GM18861 (cell line): ENCODE measurements around the gene ZC3H15.

ENCODE experiments used
- ATAC-seq: cut with Tn5 transposase; IDR thresholded peaks from one replicate; pipeline ENCODE4 v1.9.1; 2021; ENCODE audit not compliant: unreplicated experiment

The ZC3H15 gene

GRCh38 chr2:186535861-186536260, 49.8 kb downstream of the ZC3H15 start:
- no peak for ATAC-seq

GRCh38 chr2:186537019-186537418, 51.0 kb downstream of the ZC3H15 start:
- no peak for ATAC-seq

- ATAC-seq, result no peak
These were observed 54.9 kb downstream of the ZC3H15 start for GRCh38 chr2:186540941-186541340.

DNA sequence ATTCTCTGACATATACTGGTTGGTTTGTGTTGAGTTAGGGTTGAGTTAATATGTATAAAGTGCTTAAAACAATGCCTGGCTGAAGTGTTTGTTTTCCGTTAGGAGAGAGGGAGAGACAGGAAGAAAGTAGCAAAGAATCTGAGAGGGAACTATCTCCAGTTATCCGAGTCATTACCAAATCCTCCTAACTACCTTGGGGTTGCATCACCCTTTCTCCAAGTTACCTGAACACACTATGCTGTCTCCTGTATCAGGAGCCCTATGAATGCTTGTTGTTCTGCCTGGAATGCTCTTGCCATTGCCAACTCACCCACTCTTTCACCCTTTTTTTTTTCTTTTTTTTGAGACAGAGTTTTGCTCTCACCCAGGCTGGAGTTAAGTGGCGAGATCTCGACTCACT, 55.9 kb downstream of the ZC3H15 start:
- ATAC-seq, result no peak

- no peak for ATAC-seq
These were observed 57.6 kb downstream of the ZC3H15 start for GRCh38 chr2:186543561-186544131.

- ATAC-seq, result no peak
These were observed 58.2 kb downstream of the ZC3H15 start for GRCh38 chr2:186544255-186544675.

DNA sequence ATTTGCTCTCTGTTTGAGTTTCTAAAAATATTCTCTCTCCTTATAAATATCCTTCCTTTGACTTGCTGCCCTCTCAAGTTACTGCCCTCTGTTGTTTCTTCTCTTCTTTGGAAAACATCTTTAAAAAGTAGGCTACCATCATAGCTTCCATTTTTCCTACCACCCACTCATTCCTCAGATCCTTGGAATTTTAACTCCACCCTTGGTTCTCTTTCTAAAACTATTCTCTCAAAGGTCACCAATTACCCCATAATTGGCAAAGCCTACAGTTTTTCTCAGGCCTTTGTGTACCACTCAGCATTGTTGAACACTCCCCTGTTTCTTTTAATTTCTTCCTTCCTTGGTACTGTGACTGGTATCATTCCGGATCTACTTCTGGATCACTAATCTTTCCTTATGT, 60.8 kb downstream of the ZC3H15 start:
- no peak for ATAC-seq

DNA sequence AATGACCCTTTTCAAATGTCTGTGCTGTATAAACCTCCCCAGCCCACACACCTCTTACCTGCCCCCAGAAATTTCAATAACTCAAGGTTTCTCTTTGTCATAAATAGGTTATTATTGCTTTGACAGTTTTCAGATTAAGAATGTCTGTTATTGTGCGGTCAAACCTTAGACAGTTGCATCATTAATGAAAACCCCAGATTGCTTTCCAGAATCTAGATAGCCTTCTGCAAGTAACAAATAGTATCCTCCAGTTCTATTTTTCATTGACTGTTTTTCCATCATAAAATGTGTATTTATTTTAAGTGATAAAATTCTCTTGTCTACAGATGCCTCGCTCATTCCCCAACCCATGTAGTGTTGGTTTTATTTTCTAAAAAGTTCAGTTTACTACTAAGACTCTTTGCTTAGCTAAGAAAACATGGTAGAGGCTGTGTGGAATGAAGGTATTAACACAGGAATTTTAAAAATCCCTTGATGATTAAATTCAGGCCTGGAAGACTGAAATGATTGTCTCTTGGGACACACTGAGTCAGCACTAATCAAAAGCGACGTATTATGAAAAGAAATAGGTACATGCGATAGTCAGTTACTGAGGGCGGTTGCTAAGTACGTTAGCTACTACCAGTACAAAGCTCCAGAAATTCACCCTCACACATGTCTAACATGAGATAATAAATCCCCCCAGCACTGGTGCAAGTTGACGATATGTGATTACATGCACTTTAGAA, 65.4 kb downstream of the ZC3H15 start:
- ATAC-seq, result no peak

DNA sequence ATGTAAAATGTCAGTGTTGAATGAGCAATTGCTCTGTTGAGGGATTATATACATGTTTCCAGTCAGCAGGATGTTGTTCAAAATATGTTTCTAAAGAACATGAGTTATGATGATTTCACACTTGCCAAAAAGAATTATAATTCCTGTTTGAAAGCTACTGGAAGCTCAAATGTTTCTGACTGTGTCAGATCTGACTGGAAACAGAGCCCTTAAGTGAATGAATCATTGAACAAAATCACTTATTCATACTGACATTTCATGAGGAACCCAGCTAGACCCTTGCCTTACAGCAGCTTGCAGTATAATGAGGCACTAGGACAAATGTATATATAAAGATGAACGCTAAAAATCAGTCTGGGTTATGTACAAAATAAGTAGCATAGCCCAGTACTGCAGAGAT, 68.4 kb downstream of the ZC3H15 start:
- no peak for ATAC-seq

GRCh38 chr2:186554850-186555671, 69.0 kb downstream of the ZC3H15 start:
- ATAC-seq, result no peak

- no peak for ATAC-seq
These were observed 72.6 kb downstream of the ZC3H15 start for GRCh38 chr2:186558512-186559276.
